Measurements from ENCODE around the gene GABBR1.

GABBR1 gene

DNA sequence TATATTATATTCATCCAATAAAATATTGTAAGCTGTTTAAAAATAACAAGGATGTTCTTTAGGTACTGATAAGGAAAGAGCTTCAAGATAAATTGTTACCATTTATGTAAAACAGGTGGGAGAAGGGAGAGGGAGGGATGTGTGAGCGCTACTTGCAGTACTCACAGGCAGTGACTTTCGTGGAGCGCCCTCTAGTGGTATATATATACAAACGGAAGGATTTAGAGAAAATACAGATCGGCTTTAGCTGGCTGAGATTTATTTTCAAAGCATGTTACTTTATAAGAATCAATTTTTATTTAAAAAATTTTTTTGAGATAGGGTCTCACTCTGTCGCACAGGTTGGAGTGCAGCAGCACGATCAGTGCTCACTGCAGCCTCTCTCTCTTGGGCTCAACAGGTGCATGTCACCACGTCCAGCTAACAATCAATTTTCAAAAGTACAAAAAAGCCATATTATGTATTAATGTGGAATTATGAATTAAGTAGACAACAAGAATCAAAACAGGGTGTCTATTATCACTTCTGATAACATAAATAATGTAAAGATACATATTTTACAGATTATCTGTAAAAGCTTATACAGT is 20.6 kb upstream of the GABBR1 start:
- no peak for DNase-seq (ENCODE audit: low read depth in 2 of 2)

GRCh38 chr6:29652198-29652584 is 19.2 kb upstream of the GABBR1 start:
- DNase-seq (ENCODE audit: low read depth in 2 of 2): no peak

DNA sequence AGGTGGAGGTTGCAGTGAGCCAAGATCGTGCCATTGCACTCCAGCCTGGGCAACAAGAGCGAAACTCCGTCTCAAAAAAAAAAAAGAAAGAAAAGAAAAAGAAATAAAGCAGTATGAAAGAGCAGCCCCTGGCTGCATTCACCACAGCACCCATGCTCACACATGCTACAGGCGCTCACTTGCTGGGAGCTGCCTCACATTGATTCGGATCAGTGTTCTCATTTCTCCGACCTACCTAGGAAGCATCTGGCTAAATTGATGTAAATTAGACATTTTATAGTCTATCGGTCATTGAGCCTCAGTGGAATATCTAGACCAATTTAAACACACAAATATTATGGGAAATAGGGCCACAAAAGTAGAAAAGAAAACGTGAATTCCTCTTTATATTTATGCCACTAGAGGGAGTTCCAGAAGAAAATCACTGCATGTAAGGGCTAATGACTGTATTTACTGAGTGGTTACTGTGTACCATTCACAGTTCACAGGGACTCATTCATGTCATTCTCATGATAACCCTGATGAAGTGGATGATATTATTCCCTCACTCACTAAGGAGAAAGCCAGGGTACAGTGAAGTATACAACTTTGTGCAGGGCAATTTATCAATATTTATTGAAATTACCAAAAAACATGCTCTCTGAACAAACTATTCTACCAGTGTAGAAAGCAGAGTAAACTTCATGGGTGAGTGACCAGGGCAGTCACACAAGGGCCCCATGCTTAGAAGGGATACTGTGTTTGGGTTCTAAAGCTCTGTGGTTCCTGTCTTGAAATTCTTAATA is 18.6 kb upstream of the GABBR1 start:
- DNase-seq (ENCODE audit: low read depth in 2 of 2): no peak

- peak; percentile 91 to 97 for DNase-seq (ENCODE audit: low read depth in 2 of 2)
Measured at GRCh38 chr6:29649701-29650673, 17.0 kb upstream of the GABBR1 start.

GRCh38 chr6:29647927-29648642 is 15.1 kb upstream of the GABBR1 start:
- DNase-seq (ENCODE audit: low read depth in 2 of 2): no peak

DNA sequence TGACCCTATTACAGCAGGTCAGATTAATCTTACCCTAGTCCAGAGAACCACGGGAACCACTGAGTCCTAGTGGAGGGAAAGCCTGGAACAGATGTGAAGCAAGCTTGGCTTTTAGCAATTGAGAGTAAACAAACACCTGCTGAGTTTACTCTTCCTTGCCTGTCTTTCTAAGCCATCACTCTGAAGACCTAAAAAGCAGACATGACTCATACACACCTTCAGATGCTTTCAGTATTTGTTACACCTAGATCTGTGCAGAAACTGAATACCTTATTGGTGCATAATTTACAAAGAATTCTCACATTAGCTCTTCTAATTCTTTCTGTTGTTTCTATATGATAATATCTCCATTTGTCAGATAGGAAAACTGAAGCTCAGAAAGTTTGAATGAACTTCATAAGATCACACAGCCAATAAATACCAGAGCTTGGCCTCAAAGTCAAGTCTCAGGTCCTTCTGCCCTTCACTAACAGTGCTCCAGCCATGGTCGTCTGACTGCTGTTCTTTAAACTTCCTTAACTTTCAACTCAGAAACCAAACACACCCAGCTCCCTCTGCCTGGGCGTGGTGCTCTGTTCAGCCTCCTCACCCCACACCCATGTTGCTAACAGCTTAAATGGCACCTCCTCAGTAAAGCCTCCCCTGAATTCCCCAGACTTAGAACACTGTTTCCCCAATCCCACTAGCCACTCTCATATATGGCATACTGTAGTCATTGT is 8.6 kb upstream of the GABBR1 start:
- no peak for DNase-seq (ENCODE audit: low read depth in 2 of 2)

DNA sequence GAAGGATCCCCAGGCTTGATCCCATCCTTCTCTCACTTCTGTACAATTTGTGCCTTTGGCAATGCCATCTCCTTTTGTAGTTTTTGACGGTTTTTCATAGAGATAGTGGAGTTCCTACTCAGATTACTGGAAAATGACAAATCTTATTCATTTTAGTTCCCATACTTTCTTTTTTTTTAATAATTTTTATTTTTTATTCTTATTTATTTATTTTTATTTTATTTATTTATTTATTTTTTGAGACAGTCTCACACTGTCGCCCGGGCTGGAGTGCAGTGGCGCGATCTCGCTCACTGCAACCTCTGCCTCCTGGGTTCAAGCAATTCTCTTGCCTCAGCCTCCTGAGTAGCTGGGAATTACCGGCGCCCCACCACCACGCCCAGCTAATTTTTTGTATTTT is 4.3 kb upstream of the GABBR1 start:
- no peak for DNase-seq (ENCODE audit: low read depth in 2 of 2)

DNA sequence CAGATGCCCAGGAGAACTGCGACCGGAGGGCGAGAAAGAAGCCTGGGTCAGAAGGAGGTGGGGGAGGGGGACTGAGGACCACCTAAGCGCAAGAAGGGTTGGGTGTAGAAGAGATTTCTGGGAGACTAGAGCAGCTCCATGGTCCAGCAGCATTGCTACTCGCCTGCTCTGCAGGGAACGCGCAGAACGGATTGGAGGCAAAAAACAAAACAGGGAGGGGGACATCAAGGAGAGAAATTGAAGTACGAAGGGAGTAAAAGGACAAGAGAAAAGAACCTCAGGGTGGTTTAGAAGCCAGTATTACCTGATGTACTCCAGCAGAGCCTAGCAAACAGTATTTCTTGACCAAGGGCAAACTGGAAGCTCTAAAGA is 537 bp upstream of the GABBR1 start:
- DNase-seq (ENCODE audit: low read depth in 2 of 2): no peak

GRCh38 chr6:29631860-29632731 is 887 bp downstream of the GABBR1 start:
- DNase-seq (ENCODE audit: low read depth in 2 of 2): peak; percentile 33 to 48

DNA sequence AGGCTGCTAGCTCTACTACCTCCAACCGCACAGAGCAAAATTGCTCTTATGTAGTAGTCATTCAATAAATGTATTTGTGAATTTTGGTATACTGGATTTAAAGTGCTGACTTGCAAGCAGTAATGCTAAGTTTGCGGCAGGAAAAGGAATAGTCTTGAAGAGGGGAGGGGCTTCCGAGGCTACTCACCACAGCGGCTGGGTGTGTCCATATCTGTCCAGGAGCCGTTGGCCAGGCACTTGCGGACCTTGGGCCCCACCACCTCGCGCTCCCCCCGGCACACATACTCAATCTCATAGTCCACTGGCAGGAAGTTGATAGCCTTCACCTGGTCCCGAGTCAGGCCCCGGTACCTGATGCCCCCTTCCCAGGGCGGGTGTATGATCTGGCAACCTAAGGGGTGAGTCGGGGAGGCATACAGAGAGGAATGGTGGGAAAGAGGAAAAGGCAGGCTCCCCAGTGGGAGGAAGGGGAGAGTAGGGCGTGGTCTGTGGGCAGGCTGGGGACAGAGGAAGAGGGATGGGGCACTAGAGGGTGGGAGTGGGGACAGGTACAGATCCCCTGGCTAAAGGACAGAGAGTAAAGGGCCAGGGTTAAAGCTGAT is 1.7 kb downstream of the GABBR1 start:
- no peak for DNase-seq (ENCODE audit: low read depth in 2 of 2)

- no peak for DNase-seq (ENCODE audit: low read depth in 2 of 2)
Measured at GRCh38 chr6:29630315-29630714, 2.7 kb downstream of the GABBR1 start.

GRCh38 chr6:29629571-29629970 is 3.4 kb downstream of the GABBR1 start:
- DNase-seq (ENCODE audit: low read depth in 2 of 2): no peak

DNA sequence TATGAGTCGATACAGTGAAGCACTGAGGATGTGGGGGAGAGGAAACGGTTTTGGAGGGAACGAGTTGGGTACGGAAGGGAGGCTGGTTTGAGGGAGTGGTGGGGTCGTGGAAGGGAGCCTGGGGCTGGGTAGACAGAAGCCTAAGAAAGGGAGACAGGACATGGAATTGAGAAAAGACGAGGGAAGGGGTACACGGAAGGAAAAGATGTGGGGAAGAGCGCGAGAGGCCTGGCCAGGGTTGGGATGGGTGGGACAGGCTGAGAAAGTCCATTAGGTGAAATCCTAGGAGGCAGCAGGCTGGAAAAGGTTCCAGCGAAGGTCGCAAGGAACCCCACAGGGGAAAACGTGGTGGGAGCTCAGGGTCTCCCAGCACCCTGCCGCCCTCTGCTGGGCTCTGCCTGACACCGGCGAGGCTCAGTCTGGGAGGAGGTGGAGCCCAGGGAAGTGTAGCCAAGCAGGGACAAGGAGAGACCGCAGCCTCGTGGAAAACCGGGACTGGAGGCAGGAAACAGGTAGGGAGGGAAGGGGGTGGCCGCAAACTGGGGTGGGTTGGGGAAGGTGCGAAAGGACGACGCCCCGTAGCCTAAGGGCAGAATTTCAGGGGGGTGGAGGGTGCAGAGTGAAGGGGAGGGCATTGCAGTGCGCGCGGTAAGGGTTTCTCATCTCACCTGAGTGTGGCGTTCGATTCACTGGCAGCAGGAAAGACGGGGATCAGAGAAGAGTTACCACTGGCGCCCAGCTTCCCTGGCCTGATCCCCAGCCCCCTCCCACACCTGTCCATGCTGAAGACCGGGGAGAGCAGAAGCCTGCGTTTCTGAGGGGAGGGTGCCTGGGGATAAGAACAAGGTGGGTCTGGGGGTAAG is 4.3 kb downstream of the GABBR1 start:
- peak in 1 of 2 donors; percentile 28 for DNase-seq (ENCODE audit: low read depth in 2 of 2)

DNA sequence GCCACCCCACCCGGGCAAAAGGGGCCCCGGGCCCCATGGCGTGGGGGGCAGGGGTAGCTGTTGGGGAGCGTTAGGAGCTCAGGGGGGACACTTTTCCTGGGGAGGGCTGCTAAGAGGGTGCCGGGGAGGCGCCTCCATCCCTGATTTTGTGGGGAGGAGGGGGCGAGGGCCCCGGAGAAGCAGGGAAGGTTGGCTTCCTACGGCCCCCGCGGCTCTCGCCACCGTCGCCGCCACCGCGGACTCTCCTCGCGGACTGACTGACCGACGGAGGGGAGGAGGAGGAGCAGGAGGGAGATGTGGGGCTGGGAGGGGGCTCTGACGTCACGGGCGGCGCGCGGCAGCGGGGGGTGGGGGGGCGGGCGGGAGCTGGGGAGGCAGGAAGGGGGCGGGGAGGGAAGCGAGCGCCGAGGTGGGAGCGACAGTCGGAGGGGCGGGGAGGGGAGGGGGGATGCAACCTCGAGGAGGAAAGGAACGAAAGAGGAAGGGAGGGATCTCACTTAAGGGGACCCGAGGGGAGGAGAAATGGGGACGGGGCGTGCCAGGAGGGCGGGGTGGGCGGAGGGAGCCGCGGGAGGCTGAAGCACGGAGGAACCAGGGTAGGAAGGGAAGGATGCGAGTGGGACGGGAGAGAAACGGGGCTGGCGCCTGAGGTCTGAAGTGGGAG is 5.1 kb downstream of the GABBR1 start:
- peak; percentile 31 to 34 for DNase-seq (ENCODE audit: low read depth in 2 of 2)

GRCh38 chr6:29626948-29627754 is 5.8 kb downstream of the GABBR1 start:
- DNase-seq (ENCODE audit: low read depth in 2 of 2): no peak

- no peak for DNase-seq (ENCODE audit: low read depth in 2 of 2)
Measured at GRCh38 chr6:29625337-29625930, 7.5 kb downstream of the GABBR1 start.

DNA sequence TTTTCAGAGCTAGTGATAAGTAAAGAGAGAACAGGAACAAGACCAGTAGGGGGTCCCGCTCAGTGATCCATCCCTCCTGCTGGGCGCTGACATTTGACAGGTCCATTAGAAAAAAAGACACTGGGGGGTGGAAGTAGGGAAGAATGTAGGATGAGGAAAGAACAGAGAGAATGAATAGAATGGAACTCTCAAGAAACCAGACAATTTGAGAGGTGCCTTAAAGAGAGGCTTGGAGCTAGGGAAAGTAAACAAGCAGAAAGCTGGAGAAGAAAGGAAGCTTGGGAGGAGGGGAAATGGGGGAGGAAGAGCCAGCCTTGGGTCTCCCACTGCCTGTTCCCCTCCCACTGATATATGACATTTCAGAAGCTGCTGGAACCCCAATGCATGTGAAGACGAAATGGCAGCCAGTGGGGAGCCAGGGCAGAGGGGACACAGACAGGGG is 8.4 kb downstream of the GABBR1 start:
- no peak for DNase-seq (ENCODE audit: low read depth in 2 of 2)

Data from stimulated activated CD8-positive, alpha-beta memory T cell treated with anti-CD3 and anti-CD28 coated beads, Interleukin-15, amount 100 ng/mL, for 4 hours (primary cell).